ENCODE results near the gene ADM2. TPM values are rescaled to one million over a fixed set of nuclear protein-coding genes. Genes with fewer than 3 reads are reported as not detected.

The ADM2 gene
- total and polyA plus RNA-seq, 2 of the 13 experiments (the other 11 are each of a cell fraction or from before 2014, with no cell fraction given), result 1.2 to 3.0 TPM

DNA sequence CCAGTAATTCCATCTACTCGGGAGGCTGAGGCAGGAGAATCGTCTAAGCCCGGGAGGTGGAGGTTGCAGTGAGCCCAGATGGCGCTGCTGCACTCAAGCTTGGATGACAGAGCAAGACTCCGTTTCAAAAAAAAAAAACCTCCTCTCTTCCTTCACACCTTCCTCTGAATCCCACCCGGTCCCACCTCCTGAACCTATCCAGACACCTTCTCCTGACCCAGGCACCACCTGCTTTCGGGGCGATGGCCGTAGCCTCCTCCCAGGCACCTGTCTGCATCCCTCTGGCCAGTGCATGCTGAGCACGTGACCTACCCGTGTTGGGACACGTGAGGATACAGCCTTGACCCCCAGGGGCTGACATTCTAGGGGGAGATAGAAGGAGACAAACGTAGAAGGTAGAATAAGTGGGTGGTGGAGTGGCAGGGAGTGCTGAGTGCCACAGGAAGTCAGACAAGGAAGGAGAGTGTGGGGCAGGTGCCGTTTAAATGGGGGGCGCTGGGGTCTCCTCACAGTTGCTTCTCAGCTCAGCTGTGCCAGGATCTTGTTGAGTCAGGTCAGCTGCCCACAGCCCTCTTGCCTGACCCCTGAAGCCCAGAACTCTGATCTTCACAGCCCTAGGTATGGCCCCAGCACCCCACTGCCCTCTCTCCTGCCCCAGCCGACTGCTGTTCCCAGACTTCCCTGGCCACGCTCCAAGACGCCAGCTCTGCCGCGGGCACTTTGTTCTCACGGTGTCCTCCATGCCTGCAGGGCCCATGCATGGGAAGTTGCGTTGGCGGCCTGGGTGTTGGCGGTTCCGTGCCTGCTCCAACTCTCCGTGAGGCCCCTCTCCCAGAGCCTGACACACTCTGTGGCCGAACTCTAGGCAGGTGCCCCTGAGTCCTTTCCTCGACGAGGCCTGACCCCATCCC, 4.1 kb downstream of the ADM2 start (continued):
- TF ChIP-seq, protein P1, sequence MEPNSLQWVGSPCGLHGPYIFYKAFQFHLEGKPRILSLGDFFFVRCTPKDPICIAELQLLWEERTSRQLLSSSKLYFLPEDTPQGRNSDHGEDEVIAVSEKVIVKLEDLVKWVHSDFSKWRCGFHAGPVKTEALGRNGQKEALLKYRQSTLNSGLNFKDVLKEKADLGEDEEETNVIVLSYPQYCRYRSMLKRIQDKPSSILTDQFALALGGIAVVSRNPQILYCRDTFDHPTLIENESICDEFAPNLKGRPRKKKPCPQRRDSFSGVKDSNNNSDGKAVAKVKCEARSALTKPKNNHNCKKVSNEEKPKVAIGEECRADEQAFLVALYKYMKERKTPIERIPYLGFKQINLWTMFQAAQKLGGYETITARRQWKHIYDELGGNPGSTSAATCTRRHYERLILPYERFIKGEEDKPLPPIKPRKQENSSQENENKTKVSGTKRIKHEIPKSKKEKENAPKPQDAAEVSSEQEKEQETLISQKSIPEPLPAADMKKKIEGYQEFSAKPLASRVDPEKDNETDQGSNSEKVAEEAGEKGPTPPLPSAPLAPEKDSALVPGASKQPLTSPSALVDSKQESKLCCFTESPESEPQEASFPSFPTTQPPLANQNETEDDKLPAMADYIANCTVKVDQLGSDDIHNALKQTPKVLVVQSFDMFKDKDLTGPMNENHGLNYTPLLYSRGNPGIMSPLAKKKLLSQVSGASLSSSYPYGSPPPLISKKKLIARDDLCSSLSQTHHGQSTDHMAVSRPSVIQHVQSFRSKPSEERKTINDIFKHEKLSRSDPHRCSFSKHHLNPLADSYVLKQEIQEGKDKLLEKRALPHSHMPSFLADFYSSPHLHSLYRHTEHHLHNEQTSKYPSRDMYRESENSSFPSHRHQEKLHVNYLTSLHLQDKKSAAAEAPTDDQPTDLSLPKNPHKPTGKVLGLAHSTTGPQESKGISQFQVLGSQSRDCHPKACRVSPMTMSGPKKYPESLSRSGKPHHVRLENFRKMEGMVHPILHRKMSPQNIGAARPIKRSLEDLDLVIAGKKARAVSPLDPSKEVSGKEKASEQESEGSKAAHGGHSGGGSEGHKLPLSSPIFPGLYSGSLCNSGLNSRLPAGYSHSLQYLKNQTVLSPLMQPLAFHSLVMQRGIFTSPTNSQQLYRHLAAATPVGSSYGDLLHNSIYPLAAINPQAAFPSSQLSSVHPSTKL (CRISPR knock-in tag; IDR thresholded peaks at IDR 0.05), result peak; percentile 47
- no peak for TF ChIP-seq SATB2 (CRISPR knock-in tag; IDR thresholded peaks at IDR 0.05)
- TF ChIP-seq ZNF570 (CRISPR knock-in tag; IDR thresholded peaks at IDR 0.05; ENCODE audit: borderline replicate concordance), result no peak
- peak; percentile 56; the same call in 1 of the 2 replicates for TF ChIP-seq ZMYM4 (CRISPR knock-in tag; IDR thresholded peaks at IDR 0.05)
- no peak for TF ChIP-seq RFXANK (CRISPR knock-in tag; IDR thresholded peaks at IDR 0.05)
- peak; percentile 43; the same call in 1 of the 2 replicates for TF ChIP-seq KLF6 (CRISPR knock-in tag; IDR thresholded peaks at IDR 0.05)
- TF ChIP-seq EEA1 (CRISPR knock-in tag; IDR thresholded peaks at IDR 0.05; ENCODE audit: borderline replicate concordance), result no peak
- TF ChIP-seq, protein P2, sequence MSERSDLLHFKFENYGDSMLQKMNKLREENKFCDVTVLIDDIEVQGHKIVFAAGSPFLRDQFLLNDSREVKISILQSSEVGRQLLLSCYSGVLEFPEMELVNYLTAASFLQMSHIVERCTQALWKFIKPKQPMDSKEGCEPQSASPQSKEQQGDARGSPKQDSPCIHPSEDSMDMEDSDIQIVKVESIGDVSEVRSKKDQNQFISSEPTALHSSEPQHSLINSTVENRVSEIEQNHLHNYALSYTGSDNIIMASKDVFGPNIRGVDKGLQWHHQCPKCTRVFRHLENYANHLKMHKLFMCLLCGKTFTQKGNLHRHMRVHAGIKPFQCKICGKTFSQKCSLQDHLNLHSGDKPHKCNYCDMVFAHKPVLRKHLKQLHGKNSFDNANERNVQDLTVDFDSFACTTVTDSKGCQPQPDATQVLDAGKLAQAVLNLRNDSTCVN (CRISPR knock-in tag; IDR thresholded peaks at IDR 0.05; ENCODE audit: borderline replicate concordance), result no peak
- TF ChIP-seq, protein P3, sequence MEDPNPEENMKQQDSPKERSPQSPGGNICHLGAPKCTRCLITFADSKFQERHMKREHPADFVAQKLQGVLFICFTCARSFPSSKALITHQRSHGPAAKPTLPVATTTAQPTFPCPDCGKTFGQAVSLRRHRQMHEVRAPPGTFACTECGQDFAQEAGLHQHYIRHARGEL (CRISPR knock-in tag; IDR thresholded peaks at IDR 0.05), result no peak
- TF ChIP-seq, protein P4, sequence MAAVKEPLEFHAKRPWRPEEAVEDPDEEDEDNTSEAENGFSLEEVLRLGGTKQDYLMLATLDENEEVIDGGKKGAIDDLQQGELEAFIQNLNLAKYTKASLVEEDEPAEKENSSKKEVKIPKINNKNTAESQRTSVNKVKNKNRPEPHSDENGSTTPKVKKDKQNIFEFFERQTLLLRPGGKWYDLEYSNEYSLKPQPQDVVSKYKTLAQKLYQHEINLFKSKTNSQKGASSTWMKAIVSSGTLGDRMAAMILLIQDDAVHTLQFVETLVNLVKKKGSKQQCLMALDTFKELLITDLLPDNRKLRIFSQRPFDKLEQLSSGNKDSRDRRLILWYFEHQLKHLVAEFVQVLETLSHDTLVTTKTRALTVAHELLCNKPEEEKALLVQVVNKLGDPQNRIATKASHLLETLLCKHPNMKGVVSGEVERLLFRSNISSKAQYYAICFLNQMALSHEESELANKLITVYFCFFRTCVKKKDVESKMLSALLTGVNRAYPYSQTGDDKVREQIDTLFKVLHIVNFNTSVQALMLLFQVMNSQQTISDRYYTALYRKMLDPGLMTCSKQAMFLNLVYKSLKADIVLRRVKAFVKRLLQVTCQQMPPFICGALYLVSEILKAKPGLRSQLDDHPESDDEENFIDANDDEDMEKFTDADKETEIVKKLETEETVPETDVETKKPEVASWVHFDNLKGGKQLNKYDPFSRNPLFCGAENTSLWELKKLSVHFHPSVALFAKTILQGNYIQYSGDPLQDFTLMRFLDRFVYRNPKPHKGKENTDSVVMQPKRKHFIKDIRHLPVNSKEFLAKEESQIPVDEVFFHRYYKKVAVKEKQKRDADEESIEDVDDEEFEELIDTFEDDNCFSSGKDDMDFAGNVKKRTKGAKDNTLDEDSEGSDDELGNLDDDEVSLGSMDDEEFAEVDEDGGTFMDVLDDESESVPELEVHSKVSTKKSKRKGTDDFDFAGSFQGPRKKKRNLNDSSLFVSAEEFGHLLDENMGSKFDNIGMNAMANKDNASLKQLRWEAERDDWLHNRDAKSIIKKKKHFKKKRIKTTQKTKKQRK (IDR thresholded peaks at IDR 0.05; ENCODE audit: low read length), result no peak
- TF ChIP-seq, protein P5, sequence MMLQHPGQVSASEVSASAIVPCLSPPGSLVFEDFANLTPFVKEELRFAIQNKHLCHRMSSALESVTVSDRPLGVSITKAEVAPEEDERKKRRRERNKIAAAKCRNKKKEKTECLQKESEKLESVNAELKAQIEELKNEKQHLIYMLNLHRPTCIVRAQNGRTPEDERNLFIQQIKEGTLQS (CRISPR knock-in tag; IDR thresholded peaks at IDR 0.05), result no peak
- no peak for TF ChIP-seq SMAD1 (CRISPR knock-in tag; IDR thresholded peaks at IDR 0.05; ENCODE audit: borderline replicate concordance, low read depth)
- no peak for TF ChIP-seq KDM5A (IDR thresholded peaks at IDR 0.05; ENCODE audit: borderline replicate concordance, low read length)
- TF ChIP-seq ZNF547 (CRISPR knock-in tag; IDR thresholded peaks at IDR 0.05), result no peak; the same call in 1 of the 2 replicates

Measured in HepG2 (cell line).